ENCODE results near the gene CLIC1.

DNA sequence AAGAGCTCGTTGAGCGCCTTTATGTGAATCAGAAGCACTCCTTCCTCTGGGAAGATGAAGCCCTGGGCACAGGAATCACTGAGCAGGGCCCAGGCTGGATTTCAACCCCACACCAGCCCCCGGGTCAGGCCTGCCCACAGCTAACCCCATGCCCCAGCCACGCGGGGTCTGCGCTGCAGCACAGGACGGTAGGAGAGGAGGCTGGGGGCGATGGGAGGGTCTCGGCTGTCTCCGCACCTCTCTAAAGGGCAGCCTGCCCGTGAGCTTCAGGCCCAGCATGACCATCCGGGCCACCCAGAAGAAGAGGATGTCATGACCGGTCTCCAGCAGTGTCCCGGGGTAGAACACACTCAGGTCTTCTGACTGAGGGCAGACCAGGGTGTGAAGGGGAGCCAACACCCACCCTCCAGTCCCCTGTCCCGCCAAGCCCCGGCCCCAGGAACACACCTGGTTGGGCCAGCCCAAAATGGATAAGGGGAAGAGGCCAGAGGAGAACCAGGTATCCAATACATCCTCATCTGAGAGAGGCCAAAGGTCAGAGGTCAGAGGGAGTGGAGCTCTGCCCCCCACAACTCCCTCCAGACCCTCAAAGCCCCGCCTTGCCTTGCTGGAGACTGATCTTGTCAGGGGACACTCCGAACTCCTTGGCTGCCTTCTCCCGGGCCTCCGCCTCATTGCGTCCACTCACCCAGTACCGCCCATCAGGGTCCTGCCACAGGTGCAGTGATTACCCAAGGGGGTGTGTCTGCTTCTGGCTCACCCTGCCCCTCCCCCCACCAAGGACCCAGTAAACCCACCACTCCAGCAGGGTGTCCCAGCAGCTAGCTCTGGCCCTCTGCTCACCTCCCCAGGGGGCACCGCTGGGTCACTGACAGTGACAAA, 45.2 kb upstream of the CLIC1 start:
- TF ChIP-seq CTCF (IDR thresholded peaks at IDR 0.05): no peak
- no peak for TF ChIP-seq POLR2A (IDR thresholded peaks at IDR 0.05)
- TF ChIP-seq POLR2AphosphoS5 (IDR thresholded peaks at IDR 0.05): no peak

Measured in transverse colon (tissue), 4 donors.